Tibial nerve (tissue), 4 donors: ENCODE measurements around the gene NOL4L. TPM values are rescaled to one million over a fixed set of nuclear protein-coding genes. Genes with fewer than 3 reads are reported as not detected.

Experiments used
- DNase-seq, 2 donors: peaks; one replicate each; pipeline ENCODE4 v3.0.0-alpha.2; 2019; ENCODE audit warnings: low spot score in 2 of 2
- H3K27ac ChIP-seq, 4 donors: fragments of 200-600 bp; sonication (generic) in 3 of 4; one replicate each; pipeline ENCODE4 v1.5.1; 2017 to 2019; ENCODE audit warnings: mild to moderate bottlenecking in 1 of 4
- H3K27me3 ChIP-seq, 2 donors: fragments of 200-600 bp; sonication (generic) in 1 of 2; one replicate each; pipeline versions ENCODE4 v1.5.1 to v1.6.0; 2017 to 2019
- H3K36me3 ChIP-seq, 3 donors: fragments of 200-600 bp; sonication (generic); one replicate each; pipeline ENCODE4 v1.5.1; 2018 to 2019
- H3K4me1 ChIP-seq, 4 donors: fragments of 200-600 bp; sonication (generic) in 3 of 4; one replicate each; pipeline ENCODE4 v1.5.1; 2017 to 2019
- H3K4me3 ChIP-seq, 4 donors: fragments of 200-600 bp; sonication (generic) in 3 of 4; one replicate each; pipeline ENCODE4 v1.5.1; 2017 to 2019; ENCODE audit warnings: mild to moderate bottlenecking in 1 of 4, moderate library complexity in 1 of 4
- H3K9me3 ChIP-seq, 4 donors: fragments of 200-600 bp; sonication (generic) in 3 of 4; one replicate each; pipeline ENCODE4 v1.5.1; 2017 to 2019
- EP300 ChIP-seq, 2 donors: sonication (generic); formaldehyde crosslinking; IDR thresholded peaks; one replicate each; pipeline ENCODE4 v1.6.1; 2017; ENCODE audit warnings: antibody characterized with exemption in 2 of 2, mild to moderate bottlenecking in 1 of 2
- POLR2A ChIP-seq, 2 donors: fragments of 450-650 bp; IDR thresholded peaks; one replicate each; pipeline ENCODE4 v1.6.1; 2017; ENCODE audit warnings: antibody characterized with exemption in 2 of 2, mild to moderate bottlenecking in 2 of 2, moderate library complexity in 2 of 2
- WGBS, 2 donors: methylation state at CpG; one replicate each; pipeline ENCODE4 v1.1.5; 2018; 5-methylcytosine and 5-hydroxymethylcytosine counted together
- total RNA-seq, 4 donors: library from RNA; depleted of rRNA; stranded (reverse); fragments of >200 nt; gene quantifications; one replicate each; pipeline ENCODE4 v1.1.0, GENCODE V29; 2016
- TF ChIP-seq, protein P1 (sequence below), 5 experiments: fragments of 200-600 bp in 3 of 5; fragments of 450-650 bp in 2 of 5; sonication (generic) in 3 of 5; IDR thresholded peaks; one replicate each; pipeline ENCODE4 v1.5.1; 2016 to 2019; ENCODE audit warnings: antibody characterized with exemption in 5 of 5, mild to moderate bottlenecking in 3 of 5, moderate library complexity in 2 of 5

The NOL4L gene
- total RNA-seq, 4 donors from 2014 or later: 11.5 to 22.3 (median 19.9) TPM

DNA sequence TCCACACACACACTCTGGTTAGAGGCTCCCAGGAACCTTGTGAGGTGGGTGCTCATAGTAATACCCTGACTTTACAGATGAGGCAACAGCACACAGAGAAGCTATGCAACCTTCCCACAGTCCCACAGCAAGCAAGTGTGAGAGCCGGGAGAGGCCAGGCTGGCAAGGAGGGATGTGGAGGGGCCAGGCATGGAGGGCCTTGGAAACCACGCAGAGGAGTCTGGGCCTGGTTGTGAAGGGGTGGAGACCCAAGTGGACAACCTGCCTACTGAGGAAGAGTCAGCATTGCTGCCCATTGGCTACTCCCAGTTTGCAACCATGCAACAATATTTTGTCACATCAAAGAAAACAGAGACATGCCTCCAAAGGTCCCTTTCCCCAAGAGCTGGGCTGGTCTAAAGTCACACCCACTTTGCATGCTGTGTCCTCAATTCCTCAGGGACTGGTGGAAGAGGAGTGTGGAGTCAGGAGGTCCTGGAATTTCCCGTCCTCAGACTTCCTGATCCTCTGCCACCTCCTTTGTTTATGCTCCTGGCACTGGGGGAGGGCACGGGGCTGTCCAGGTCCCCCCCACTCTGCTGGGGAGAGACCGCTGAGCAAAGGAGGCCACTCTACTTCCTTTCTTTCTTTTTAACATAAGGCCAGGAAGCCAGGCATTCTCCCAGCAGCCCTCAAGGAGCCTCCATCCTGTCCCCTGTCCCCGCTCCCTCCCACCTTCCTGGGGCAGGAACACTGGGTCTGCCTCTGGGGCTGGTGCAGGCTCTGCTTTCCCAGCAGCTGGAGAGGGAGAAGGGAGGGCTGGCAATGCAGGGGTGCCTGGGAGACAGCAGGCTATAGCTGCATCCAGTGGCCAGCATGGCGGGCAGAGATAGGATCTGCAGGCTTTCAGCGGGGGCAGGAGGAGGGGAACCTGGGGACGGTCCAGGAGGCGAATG, 68.3 kb downstream of the NOL4L start:
- no peaks in the 10 kb centered on the region for H3K9me3 ChIP-seq
- H3K27ac ChIP-seq: peak overlapping the region in 1 of 4 donors; percentile 17
- H3K4me3 ChIP-seq: no peak overlapping the region
- no peak for DNase-seq
- no peaks in the 10 kb centered on the region for H3K27me3 ChIP-seq
- TF ChIP-seq, protein P1, sequence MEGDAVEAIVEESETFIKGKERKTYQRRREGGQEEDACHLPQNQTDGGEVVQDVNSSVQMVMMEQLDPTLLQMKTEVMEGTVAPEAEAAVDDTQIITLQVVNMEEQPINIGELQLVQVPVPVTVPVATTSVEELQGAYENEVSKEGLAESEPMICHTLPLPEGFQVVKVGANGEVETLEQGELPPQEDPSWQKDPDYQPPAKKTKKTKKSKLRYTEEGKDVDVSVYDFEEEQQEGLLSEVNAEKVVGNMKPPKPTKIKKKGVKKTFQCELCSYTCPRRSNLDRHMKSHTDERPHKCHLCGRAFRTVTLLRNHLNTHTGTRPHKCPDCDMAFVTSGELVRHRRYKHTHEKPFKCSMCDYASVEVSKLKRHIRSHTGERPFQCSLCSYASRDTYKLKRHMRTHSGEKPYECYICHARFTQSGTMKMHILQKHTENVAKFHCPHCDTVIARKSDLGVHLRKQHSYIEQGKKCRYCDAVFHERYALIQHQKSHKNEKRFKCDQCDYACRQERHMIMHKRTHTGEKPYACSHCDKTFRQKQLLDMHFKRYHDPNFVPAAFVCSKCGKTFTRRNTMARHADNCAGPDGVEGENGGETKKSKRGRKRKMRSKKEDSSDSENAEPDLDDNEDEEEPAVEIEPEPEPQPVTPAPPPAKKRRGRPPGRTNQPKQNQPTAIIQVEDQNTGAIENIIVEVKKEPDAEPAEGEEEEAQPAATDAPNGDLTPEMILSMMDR (IDR thresholded peaks at IDR 0.05): no peak
- no peak for TF ChIP-seq EP300 (IDR thresholded peaks at IDR 0.05)
- TF ChIP-seq POLR2A (IDR thresholded peaks at IDR 0.05): no peak
- H3K36me3 ChIP-seq: no peaks in the 10 kb centered on the region
- peaks cover 0 to 22% (median 3%) of the 10 kb centered on the region in 4 donors for H3K4me1 ChIP-seq
- WGBS, 2 donors: 52 to 59% methylated on average over 10 of the region's 10 CpGs

DNA sequence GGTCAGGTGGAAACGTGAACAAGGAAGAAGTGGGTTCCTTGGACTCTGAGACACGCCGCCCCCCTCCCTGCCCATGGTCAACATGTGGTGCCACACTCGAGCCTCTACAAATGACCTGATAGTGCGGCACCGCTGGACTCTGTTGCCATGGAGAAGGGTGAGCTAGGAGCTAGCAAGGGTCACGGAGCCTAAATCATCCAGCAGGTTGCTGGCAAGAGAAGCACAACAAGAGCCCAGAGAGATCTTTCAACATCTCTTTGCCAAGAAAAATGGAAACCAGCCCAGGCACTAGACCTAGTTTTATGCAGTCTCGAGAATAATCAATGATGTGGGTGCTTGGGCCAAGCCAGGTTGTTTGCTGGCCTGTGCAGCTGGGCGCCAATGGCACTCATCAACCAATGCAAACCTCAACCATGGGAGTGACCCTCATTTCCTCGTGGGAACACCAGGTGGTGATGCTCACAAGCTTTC, 69.5 kb downstream of the NOL4L start:
- Histone ChIP-seq H3K27me3 (no peaks in the 10 kb centered on the region), H3K4me3 (no peak overlapping the region), H3K4me1 (peaks cover 0 to 22% (median 5%) of the 10 kb centered on the region in 4 donors), H3K36me3 (no peaks in the 10 kb centered on the region), H3K9me3 (no peaks in the 10 kb centered on the region), H3K27ac (no peak overlapping the region)
- TF ChIP-seq EP300 (IDR thresholded peaks at IDR 0.05) (no peak), POLR2A (IDR thresholded peaks at IDR 0.05) (no peak)
- TF ChIP-seq, protein P1 (IDR thresholded peaks at IDR 0.05): no peak
- 76 to 82% methylated on average over 10 of the region's 10 CpGs for WGBS, 2 donors
- DNase-seq: no peak

DNA sequence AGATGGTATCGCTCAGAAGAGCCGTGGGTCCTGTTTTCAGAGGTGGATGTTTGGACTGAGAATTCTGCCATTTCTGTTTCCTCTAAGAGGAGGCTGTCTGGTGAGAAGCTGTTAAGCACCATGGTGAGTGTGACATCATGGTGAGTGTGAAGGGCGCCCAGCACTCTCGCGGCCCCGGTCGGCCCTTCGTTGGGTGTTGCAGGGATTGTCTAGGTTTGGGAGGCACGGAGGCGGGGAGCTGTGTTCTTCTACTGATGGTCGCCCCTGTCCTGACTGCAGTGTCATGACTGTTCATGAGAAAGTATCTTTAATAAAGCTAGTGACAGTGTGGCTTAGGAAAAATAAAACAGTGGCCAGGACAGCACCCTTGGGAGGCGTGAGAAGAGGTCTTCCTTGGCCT, 70.4 kb downstream of the NOL4L start:
- TF ChIP-seq EP300 (IDR thresholded peaks at IDR 0.05): no peak
- TF ChIP-seq POLR2A (IDR thresholded peaks at IDR 0.05): no peak
- TF ChIP-seq, protein P1 (IDR thresholded peaks at IDR 0.05): no peak
- no peaks in the 10 kb centered on the region for H3K27me3 ChIP-seq
- no peaks in the 10 kb centered on the region for H3K36me3 ChIP-seq
- 90 to 93% methylated on average over 12 of the region's 12 CpGs for WGBS, 2 donors
- peaks cover 0 to 22% (median 7%) of the 10 kb centered on the region in 4 donors for H3K4me1 ChIP-seq
- H3K27ac ChIP-seq: no peak overlapping the region
- H3K4me3 ChIP-seq: no peak overlapping the region
- DNase-seq: no peak
- H3K9me3 ChIP-seq: no peaks in the 10 kb centered on the region

DNA sequence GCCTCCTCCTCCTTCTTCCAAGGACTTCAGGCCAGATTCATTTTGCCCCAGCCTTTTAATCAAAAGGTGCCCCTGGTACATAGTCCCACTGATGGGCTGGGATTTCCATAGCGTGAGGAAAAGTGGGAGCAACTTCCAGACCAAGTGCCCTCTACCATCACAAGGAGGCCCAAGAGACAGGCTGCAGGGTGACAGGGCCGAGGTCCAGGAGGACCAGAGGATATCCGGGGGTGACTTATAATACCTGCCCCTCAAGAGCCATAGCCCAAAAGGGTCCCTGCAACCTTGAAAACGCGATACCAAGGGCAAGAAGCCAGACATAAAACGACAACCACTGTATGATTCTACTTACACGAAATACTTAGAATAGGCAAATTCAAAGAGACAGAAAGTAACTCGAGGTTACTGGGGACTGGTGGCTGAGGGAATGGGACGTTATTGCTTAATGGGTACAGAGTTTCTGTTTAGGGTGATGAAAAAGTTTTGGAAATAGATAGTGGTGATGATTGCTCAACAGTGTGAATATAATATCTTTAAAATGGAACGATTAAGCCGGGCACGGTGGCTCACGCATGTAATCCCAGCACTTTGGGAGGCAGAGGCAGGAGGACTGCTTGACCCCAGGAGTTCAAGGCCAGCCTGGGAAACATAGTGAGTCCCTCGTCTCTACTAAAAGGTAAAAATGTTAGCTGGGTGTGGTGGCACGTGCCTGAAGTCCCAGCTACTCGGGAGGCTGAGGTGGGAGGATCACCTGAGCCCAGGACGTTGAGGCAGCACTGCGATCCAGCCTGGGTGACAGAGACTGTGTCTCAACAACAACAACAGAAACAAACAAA, 71.9 kb downstream of the NOL4L start:
- no peak for DNase-seq
- Histone ChIP-seq H3K27me3 (no peaks in the 10 kb centered on the region), H3K9me3 (no peaks in the 10 kb centered on the region), H3K4me3 (no peak overlapping the region), H3K36me3 (no peaks in the 10 kb centered on the region), H3K27ac (no peak overlapping the region), H3K4me1 (peaks cover 0 to 17% (median 7%) of the 10 kb centered on the region in 4 donors)
- TF ChIP-seq EP300 (IDR thresholded peaks at IDR 0.05) (no peak), POLR2A (IDR thresholded peaks at IDR 0.05) (no peak)
- TF ChIP-seq, protein P1 (IDR thresholded peaks at IDR 0.05): no peak
- 89 to 92% methylated on average over 18 of the region's 18 CpGs for WGBS, 2 donors
